AG09309 (cell line): ENCODE measurements around the gene HNF4A.

Source experiments
- DNase-seq: peaks from one replicate; pipeline ENCODE4 v3.0.0-alpha.2; 2010; ENCODE audit warnings: low read depth
- H3K4me3 ChIP-seq: 2 replicates; pipeline ENCODE4 v1.5.1; 2011; ENCODE audit warnings: mild to moderate bottlenecking, low read depth, low read length, moderate library complexity; ENCODE audit not compliant: control insufficient read depth
- CTCF ChIP-seq: IDR thresholded peaks from 2 replicates; pipeline ENCODE4 v1.5.1; 2011; ENCODE audit warnings: mild to moderate bottlenecking, low read depth, low read length, inconsistent platforms; ENCODE audit not compliant: insufficient read depth, control insufficient read depth; ENCODE audit errors: missing control alignments

Gene HNF4A

GRCh38 chr20:44463466-44463865 is 108.0 kb downstream of the HNF4A start:
- DNase-seq, result no peak
- H3K4me3 ChIP-seq, result no peak overlapping the region
- no peak for TF ChIP-seq CTCF

- TF ChIP-seq CTCF, result no peak
- H3K4me3 ChIP-seq, result no peak overlapping the region
- no peak for DNase-seq
Measured at GRCh38 chr20:44464514-44464913, 109.0 kb downstream of the HNF4A start.

GRCh38 chr20:44465001-44465560 is 109.6 kb downstream of the HNF4A start:
- H3K4me3 ChIP-seq, result no peak overlapping the region
- no peak for DNase-seq
- TF ChIP-seq CTCF, result no peak

GRCh38 chr20:44467289-44467883 is 111.9 kb downstream of the HNF4A start:
- H3K4me3 ChIP-seq, result no peak overlapping the region
- no peak for DNase-seq
- no peak for TF ChIP-seq CTCF

GRCh38 chr20:44468044-44468782 is 112.7 kb downstream of the HNF4A start:
- H3K4me3 ChIP-seq, result no peak overlapping the region
- no peak for TF ChIP-seq CTCF
- DNase-seq, result no peak

GRCh38 chr20:44470327-44470726 is 114.8 kb downstream of the HNF4A start:
- no peak overlapping the region for H3K4me3 ChIP-seq

More at GRCh38 chr20:44470327-44470726, 114.8 kb downstream of the HNF4A start:
- no peak for DNase-seq
- no peak for TF ChIP-seq CTCF
